BLaER1 treated with 17β-estradiol and CSF1 and Interleukin-3, amounts not matched to agents 10 nM and 100 nM (cell line): ENCODE data around the gene IL22.

ENCODE experiments used
- H3K27ac ChIP-seq, 11 experiments: shearing (Covaris generic); formaldehyde crosslinking; 2 replicates each; pipeline ENCODE4 v1.8.1; 2022
- H3K27me3 ChIP-seq, 11 experiments: shearing (Covaris generic); formaldehyde crosslinking; 2 replicates each; pipeline ENCODE4 v1.8.1; 2022
- H3K36me3 ChIP-seq, 11 experiments: shearing (Covaris generic); formaldehyde crosslinking; 2 replicates each; pipeline ENCODE4 v1.8.1; 2022
- H3K4me1 ChIP-seq, 10 experiments: shearing (Covaris generic); formaldehyde crosslinking; 2 replicates each; pipeline ENCODE4 v1.8.1; 2022
- H3K4me2 ChIP-seq, 11 experiments: shearing (Covaris generic); formaldehyde crosslinking; 2 replicates each; pipeline ENCODE4 v1.8.1; 2022
- H3K4me3 ChIP-seq, 10 experiments: shearing (Covaris generic); formaldehyde crosslinking; 2 replicates each; pipeline ENCODE4 v1.8.1; 2022
- H3K9ac ChIP-seq, 11 experiments: shearing (Covaris generic); formaldehyde crosslinking; 2 replicates each; pipeline ENCODE4 v1.8.1; 2022
- H3K9me3 ChIP-seq, 11 experiments: shearing (Covaris generic); formaldehyde crosslinking; replicated peaks in 1 of 11; 2 replicates each; pipeline ENCODE4 v1.8.1; 2022
- H4K20me1 ChIP-seq, 11 experiments: shearing (Covaris generic); formaldehyde crosslinking; 2 replicates each; pipeline ENCODE4 v1.8.1; 2022
- Cebpa-rat ChIP-seq, 11 experiments: shearing (Covaris generic); IDR thresholded peaks; 2 replicates each; pipeline ENCODE4 v1.8.1; 2022

IL22 gene

DNA sequence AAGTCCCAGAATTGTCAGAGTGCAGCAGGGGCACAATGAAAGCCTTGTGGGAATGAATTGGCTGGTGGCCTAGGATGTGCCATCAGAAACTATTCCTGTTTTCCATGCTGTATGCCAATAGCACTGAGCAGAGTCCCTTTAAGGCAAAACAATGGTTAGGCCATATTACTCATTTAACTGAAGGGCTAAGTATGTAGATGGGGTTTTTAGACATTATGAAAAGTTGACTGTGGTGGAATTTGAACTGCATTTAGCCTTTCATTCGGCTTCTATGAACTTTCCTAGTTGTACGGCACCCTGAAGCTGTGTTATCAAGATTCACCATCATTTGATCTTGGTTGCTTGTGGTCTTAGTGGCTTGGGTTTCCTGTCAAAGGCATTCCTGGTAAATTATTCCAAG, 52.5 kb downstream of the IL22 start:
- Histone ChIP-seq H3K4me3 (no peak overlapping the region), H3K9me3 (no peaks in the 10 kb centered on the region), H3K9ac (no peak overlapping the region), H3K4me2 (no peak overlapping the region), H3K27ac (no peak overlapping the region), H3K27me3 (no peaks in the 10 kb centered on the region), H4K20me1 (no peaks in the 10 kb centered on the region), H3K36me3 (no peaks in the 10 kb centered on the region), H3K4me1 (no peaks in the 10 kb centered on the region)
- no peak for TF ChIP-seq Cebpa-rat (IDR thresholded peaks at IDR 0.05)

DNA sequence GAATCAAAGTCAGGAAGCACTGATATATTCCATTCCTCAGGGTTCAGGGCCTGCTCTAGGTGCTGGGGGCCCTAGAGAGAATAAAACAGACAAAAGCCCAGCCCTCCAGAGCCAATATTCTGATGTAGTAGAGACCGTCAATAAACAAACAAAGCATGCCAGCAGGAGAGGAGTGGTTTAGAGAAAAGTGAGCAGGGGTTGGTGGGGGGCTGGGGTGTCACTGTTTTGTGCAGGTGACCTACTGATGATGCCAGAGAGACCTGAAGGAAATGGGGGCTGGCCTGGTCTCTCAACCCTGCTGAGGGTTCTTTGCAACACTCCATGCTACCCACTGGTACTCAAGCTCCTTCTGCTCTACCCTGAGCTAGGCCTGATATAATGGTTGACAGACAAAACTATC, 54.3 kb downstream of the IL22 start:
- no peak overlapping the region for H3K4me2 ChIP-seq

GRCh38 chr12:68198507-68199086, 54.8 kb downstream of the IL22 start:
- no peaks in the 10 kb centered on the region for H3K36me3 ChIP-seq
- no peaks in the 10 kb centered on the region for H3K4me1 ChIP-seq
- H3K9ac ChIP-seq = no peak overlapping the region
- H4K20me1 ChIP-seq = no peaks in the 10 kb centered on the region
- peaks cover 0 to 5% (median 0%) of the 10 kb centered on the region in 11 experiments; a peak in 2 of 22 replicates for H3K27me3 ChIP-seq
- no peak overlapping the region for H3K4me2 ChIP-seq
- no peak for TF ChIP-seq Cebpa-rat (IDR thresholded peaks at IDR 0.05)
- no peak overlapping the region for H3K4me3 ChIP-seq
- H3K27ac ChIP-seq = no peak overlapping the region
- peaks cover 0 to 7% (median 0%) of the 10 kb centered on the region in 11 experiments; a peak in 1 of 22 replicates for H3K9me3 ChIP-seq

More for the DNA sequence above, 54.3 kb downstream of the IL22 start:
- Histone ChIP-seq H3K27ac (no peak overlapping the region), H3K36me3 (no peaks in the 10 kb centered on the region), H3K4me1 (no peaks in the 10 kb centered on the region), H4K20me1 (no peaks in the 10 kb centered on the region), H3K9me3 (peaks cover 0 to 7% (median 0%) of the 10 kb centered on the region in 11 experiments; a peak in 1 of 22 replicates), H3K27me3 (0 out of 22 replicates have a peak, but pooled peaks cover 0 to under 1% (median 0%) of the 10 kb centered on the region in 11 experiments), H3K9ac (no peak overlapping the region), H3K4me3 (no peak overlapping the region)
- TF ChIP-seq Cebpa-rat (IDR thresholded peaks at IDR 0.05) = no peak
